Upper lobe of left lung (tissue), 4 donors: ENCODE results near the gene PDZK1IP1.

Experiments used
- CTCF ChIP-seq, 6 experiments: fragments of 450-650 bp in 4 of 6; fragments of 200-600 bp in 2 of 6; sonication (generic) in 2 of 6; IDR thresholded peaks; one replicate each; pipeline ENCODE4 v1.5.1; 2016 to 2019; ENCODE audit warnings: antibody characterized with exemption in 6 of 6
- POLR2A ChIP-seq, 4 donors: fragments of 450-650 bp; IDR thresholded peaks; one replicate each; pipeline ENCODE4 v1.5.1; 2016 to 2017; ENCODE audit warnings: antibody characterized with exemption in 4 of 4, mild to moderate bottlenecking in 2 of 4
- POLR2AphosphoS5 ChIP-seq, 2 donors: sonication (generic); formaldehyde crosslinking; IDR thresholded peaks; one replicate each; pipeline ENCODE4 v1.5.1; 2017; ENCODE audit warnings: antibody characterized with exemption in 2 of 2

- no peak for TF ChIP-seq CTCF (IDR thresholded peaks at IDR 0.05)
- TF ChIP-seq POLR2A (IDR thresholded peaks at IDR 0.05) = no peak
- no peak for TF ChIP-seq POLR2AphosphoS5 (IDR thresholded peaks at IDR 0.05)
These were observed 32.6 kb upstream of the PDZK1IP1 start for GRCh38 chr1:47222476-47222875.
